Liver (tissue), 9 donors: ENCODE results near the gene TMEM127. TPM values are rescaled to one million over a fixed set of nuclear protein-coding genes. Genes with fewer than 3 reads are reported as not detected.

Experiments
- DNase-seq: peaks from one replicate; pipeline ENCODE4 v3.0.0-alpha.2; 2017; ENCODE audit warnings: low spot score
- H3K27ac ChIP-seq, 2 donors: one replicate each; pipeline ENCODE4 v1.7.0; 2013; ENCODE audit warnings: inconsistent platforms in 2 of 2, low read length in 2 of 2, control low read depth in 1 of 2, low read depth in 1 of 2, mild to moderate bottlenecking in 1 of 2
- H3K27me3 ChIP-seq, 4 donors: one replicate each; pipeline versions ENCODE4 v1.6.1 to v1.7.0; 2013; ENCODE audit warnings: low read length in 3 of 4, inconsistent platforms in 1 of 4, mild to moderate bottlenecking in 1 of 4, moderate library complexity in 1 of 4; ENCODE audit not compliant: control insufficient read depth in 4 of 4, insufficient read depth in 4 of 4
- H3K36me3 ChIP-seq, 4 donors: one replicate each; pipeline versions ENCODE4 v1.6.1 to v1.7.0; 2013; ENCODE audit warnings: low read length in 3 of 4, mild to moderate bottlenecking in 3 of 4, low read depth in 1 of 4, moderate library complexity in 1 of 4; ENCODE audit not compliant: control insufficient read depth in 4 of 4, insufficient read depth in 3 of 4
- H3K4me1 ChIP-seq, 4 donors: one replicate each; pipeline versions ENCODE4 v1.6.1 to v1.7.0; 2013; ENCODE audit warnings: low read length in 3 of 4, mild to moderate bottlenecking in 3 of 4, moderate library complexity in 1 of 4; ENCODE audit not compliant: control insufficient read depth in 4 of 4, insufficient read depth in 4 of 4
- H3K4me3 ChIP-seq, 3 donors: one replicate each; pipeline versions ENCODE4 v1.6.1 to v1.7.0; 2013; ENCODE audit warnings: low read length in 3 of 3, control low read depth in 1 of 3, low read depth in 1 of 3, mild to moderate bottlenecking in 1 of 3
- H3K9ac ChIP-seq, 2 donors: one replicate each; pipeline ENCODE4 v1.7.0; 2013; ENCODE audit warnings: low read length in 2 of 2, mild to moderate bottlenecking in 2 of 2, moderate library complexity in 2 of 2, control low read depth in 1 of 2, low read depth in 1 of 2
- H3K9me3 ChIP-seq, 4 donors: one replicate each; pipeline versions ENCODE4 v1.6.1 to v1.7.0; 2013; ENCODE audit warnings: low read length in 3 of 4; ENCODE audit not compliant: control insufficient read depth in 4 of 4
- ATF3 ChIP-seq: IDR thresholded peaks from 2 replicates; pipeline ENCODE4 v1.6.1; 2016; ENCODE audit warnings: antibody characterized with exemption
- EGR1 ChIP-seq, 2 donors: IDR thresholded peaks; 2 replicates each; pipeline ENCODE4 v1.6.1; 2016 to 2018; ENCODE audit warnings: antibody characterized with exemption in 2 of 2, low read depth in 2 of 2
- FOXA1 ChIP-seq: IDR thresholded peaks from 2 replicates; pipeline ENCODE4 v1.6.1; 2016; ENCODE audit warnings: antibody characterized with exemption
- FOXA2 ChIP-seq: IDR thresholded peaks from 2 replicates; pipeline ENCODE4 v1.6.1; 2016; ENCODE audit warnings: antibody characterized with exemption
- GABPA ChIP-seq, 2 donors: IDR thresholded peaks in 1 of 2; conservative IDR thresholded peaks in 1 of 2; 2 replicates each; pipeline ENCODE4 v1.6.1; 2016; ENCODE audit warnings: antibody characterized with exemption in 2 of 2, mild to moderate bottlenecking in 1 of 2, moderate library complexity in 1 of 2
- HNF4A ChIP-seq, 2 donors: conservative IDR thresholded peaks; 2 replicates each; pipeline ENCODE4 v1.6.1; 2016; ENCODE audit warnings: antibody characterized with exemption in 2 of 2, mild to moderate bottlenecking in 2 of 2
- HNF4G ChIP-seq: IDR thresholded peaks from 2 replicates; pipeline ENCODE4 v1.6.1; 2016; ENCODE audit warnings: antibody characterized with exemption
- JUND ChIP-seq, 2 donors: IDR thresholded peaks; 2 replicates each; pipeline ENCODE4 v1.6.1; 2016; ENCODE audit warnings: antibody characterized with exemption in 2 of 2
- MAX ChIP-seq: IDR thresholded peaks from 2 replicates; pipeline ENCODE4 v1.6.1; 2016; ENCODE audit warnings: antibody characterized with exemption
- NR2F2 ChIP-seq: IDR thresholded peaks from 2 replicates; pipeline ENCODE4 v1.6.1; 2016; ENCODE audit warnings: antibody characterized with exemption
- RAD21 ChIP-seq, 2 donors: IDR thresholded peaks; 2 replicates each; pipeline ENCODE4 v1.6.1; 2016; ENCODE audit warnings: antibody characterized with exemption in 2 of 2, mild to moderate bottlenecking in 2 of 2
- REST ChIP-seq: IDR thresholded peaks from 2 replicates; pipeline ENCODE4 v1.6.1; 2016; ENCODE audit warnings: antibody characterized with exemption, mild to moderate bottlenecking
- RXRA ChIP-seq, 2 donors: IDR thresholded peaks; 2 replicates each; pipeline ENCODE4 v1.6.1; 2017 to 2018; ENCODE audit warnings: antibody characterized with exemption in 2 of 2, mild to moderate bottlenecking in 1 of 2
- SP1 ChIP-seq: IDR thresholded peaks from 2 replicates; pipeline ENCODE4 v1.6.1; 2018; ENCODE audit warnings: antibody characterized with exemption, mild to moderate bottlenecking
- TAF1 ChIP-seq: conservative IDR thresholded peaks from 2 replicates; pipeline ENCODE4 v1.6.1; 2016; ENCODE audit warnings: antibody characterized with exemption, mild to moderate bottlenecking
- YY1 ChIP-seq: IDR thresholded peaks from 2 replicates; pipeline ENCODE4 v1.6.1; 2016; ENCODE audit warnings: antibody characterized with exemption, mild to moderate bottlenecking
- ZBTB33 ChIP-seq: IDR thresholded peaks from 2 replicates; pipeline ENCODE4 v1.6.1; 2016; ENCODE audit warnings: antibody characterized with exemption
- WGBS: extraction: QIAGEN DNeasy Blood & Tissue Kit; methylation state at CpG from one replicate; pipeline ENCODE4 v1.1.7; 2013; 5-methylcytosine and 5-hydroxymethylcytosine counted together
- polyA plus RNA-seq, 2 donors: library from polyadenylated mRNA; stranded (reverse) in 1 of 2; unstranded in 1 of 2; fragments of 200-250 nt in 1 of 2; fragments of >200 nt in 1 of 2; fragmentation: Nextera tagmentation in 1 of 2; extraction: Ambion mirVana in 1 of 2; gene quantifications; one replicate each; pipeline versions ENCODE4 v1.2.1 to v1.2.3, GENCODE V29; 2013 to 2015
- total RNA-seq, 2 donors: library from RNA; depleted of rRNA; stranded (reverse); fragments of >200 nt; gene quantifications; one replicate each; pipeline ENCODE4 v1.2.3, GENCODE V29; 2014
- TF ChIP-seq, protein P1 (sequence below): fragments of 150-350 bp; IDR thresholded peaks from 2 replicates; pipeline ENCODE4 v1.5.1; 2017; ENCODE audit warnings: improper control_type of control experiment, low read depth, low read length; ENCODE audit not compliant: missing input control
- donor health status: healthy.
- donor health status: healthy.
- donor health status: healthy.
- donor health status: healthy.
- donor health status: healthy.

TMEM127 gene
- total and polyA plus RNA-seq, 4 donors: 11.2 to 27.5 (median 18.4) TPM

- Histone ChIP-seq H3K27me3 (no peaks in the 10 kb centered on the region), H3K36me3 (no peaks in the 10 kb centered on the region), H3K9me3 (no peaks in the 10 kb centered on the region), H3K9ac (no peak overlapping the region), H3K4me3 (no peak overlapping the region), H3K4me1 (peaks cover 18 to 67% (median 64%) of the 10 kb centered on the region in 4 donors), H3K27ac (no peak overlapping the region)
- 43% methylated on average over 5 of the region's 5 CpGs for WGBS
- DNase-seq: no peak
- TF ChIP-seq MAX: no peak
- no peak for TF ChIP-seq HNF4A (conservative IDR thresholded peaks at IDR 0.05)
- TF ChIP-seq YY1: no peak
- no peak for TF ChIP-seq GABPA (IDR thresholded peaks at IDR 0.05 in 1 of 2, conservative IDR thresholded peaks at IDR 0.05 in 1 of 2)
- TF ChIP-seq, protein P1, sequence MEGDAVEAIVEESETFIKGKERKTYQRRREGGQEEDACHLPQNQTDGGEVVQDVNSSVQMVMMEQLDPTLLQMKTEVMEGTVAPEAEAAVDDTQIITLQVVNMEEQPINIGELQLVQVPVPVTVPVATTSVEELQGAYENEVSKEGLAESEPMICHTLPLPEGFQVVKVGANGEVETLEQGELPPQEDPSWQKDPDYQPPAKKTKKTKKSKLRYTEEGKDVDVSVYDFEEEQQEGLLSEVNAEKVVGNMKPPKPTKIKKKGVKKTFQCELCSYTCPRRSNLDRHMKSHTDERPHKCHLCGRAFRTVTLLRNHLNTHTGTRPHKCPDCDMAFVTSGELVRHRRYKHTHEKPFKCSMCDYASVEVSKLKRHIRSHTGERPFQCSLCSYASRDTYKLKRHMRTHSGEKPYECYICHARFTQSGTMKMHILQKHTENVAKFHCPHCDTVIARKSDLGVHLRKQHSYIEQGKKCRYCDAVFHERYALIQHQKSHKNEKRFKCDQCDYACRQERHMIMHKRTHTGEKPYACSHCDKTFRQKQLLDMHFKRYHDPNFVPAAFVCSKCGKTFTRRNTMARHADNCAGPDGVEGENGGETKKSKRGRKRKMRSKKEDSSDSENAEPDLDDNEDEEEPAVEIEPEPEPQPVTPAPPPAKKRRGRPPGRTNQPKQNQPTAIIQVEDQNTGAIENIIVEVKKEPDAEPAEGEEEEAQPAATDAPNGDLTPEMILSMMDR: no peak
- no peak for TF ChIP-seq RAD21 (IDR thresholded peaks at IDR 0.05)
- no peak for TF ChIP-seq FOXA1
- no peak for TF ChIP-seq RXRA (IDR thresholded peaks at IDR 0.05)
- TF ChIP-seq EGR1 (IDR thresholded peaks at IDR 0.05; ENCODE audit: low read depth in 2 of 2): no peak
- no peak for TF ChIP-seq SP1
- no peak for TF ChIP-seq HNF4G
- no peak for TF ChIP-seq ATF3
Measured at GRCh38 chr2:96201338-96201737, 64.5 kb downstream of the TMEM127 start.

DNA sequence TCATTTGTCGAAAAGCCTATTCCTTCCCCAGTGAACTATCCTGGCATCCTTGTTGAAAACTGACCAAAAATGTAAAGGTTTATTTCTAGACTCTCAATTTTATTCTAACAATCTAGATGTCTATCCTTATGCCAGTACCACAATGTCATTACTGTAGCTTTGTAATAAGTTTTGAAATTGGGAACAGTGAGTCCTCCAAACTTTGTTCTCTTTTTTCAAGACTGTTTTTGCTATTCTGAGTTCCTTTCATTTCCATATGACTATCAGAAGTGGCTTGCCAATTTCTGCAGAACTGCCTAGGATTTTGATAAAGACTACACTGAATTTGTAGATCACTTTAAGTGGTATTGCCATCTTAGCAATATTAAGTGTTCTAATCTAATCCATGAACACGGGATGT lies 66.9 kb downstream of the TMEM127 start:
- Histone ChIP-seq H3K27me3 (no peaks in the 10 kb centered on the region), H3K4me1 (peaks cover 15 to 54% (median 47%) of the 10 kb centered on the region in 4 donors), H3K36me3 (peaks cover 4 to 14% (median 12%) of the 10 kb centered on the region in 4 donors), H3K9me3 (no peaks in the 10 kb centered on the region), H3K4me3 (no peak overlapping the region), H3K27ac (no peak overlapping the region), H3K9ac (no peak overlapping the region)
- 90% methylated on average over 2 of the region's 2 CpGs for WGBS
- no peak for DNase-seq
- TF ChIP-seq SP1: no peak
- no peak for TF ChIP-seq GABPA (IDR thresholded peaks at IDR 0.05 in 1 of 2, conservative IDR thresholded peaks at IDR 0.05 in 1 of 2)
- no peak for TF ChIP-seq JUND (IDR thresholded peaks at IDR 0.05)
- TF ChIP-seq, protein P1: no peak
- no peak for TF ChIP-seq RXRA (IDR thresholded peaks at IDR 0.05)
- TF ChIP-seq RAD21 (IDR thresholded peaks at IDR 0.05): no peak
- no peak for TF ChIP-seq REST
- no peak for TF ChIP-seq TAF1
- no peak for TF ChIP-seq HNF4G
- TF ChIP-seq EGR1 (IDR thresholded peaks at IDR 0.05; ENCODE audit: low read depth in 2 of 2): no peak
- no peak for TF ChIP-seq ATF3
- TF ChIP-seq FOXA1: no peak
- TF ChIP-seq FOXA2: no peak
- TF ChIP-seq YY1: no peak
- no peak for TF ChIP-seq MAX
- no peak for TF ChIP-seq HNF4A (conservative IDR thresholded peaks at IDR 0.05)
- no peak for TF ChIP-seq ZBTB33
- TF ChIP-seq NR2F2: no peak
